GM21390 (cell line): ENCODE measurements around the gene CRTC2.
"Not testable (repeated sequence)": the region's sequence is repeated elsewhere in the genome, so short reads cannot be mapped to it uniquely, and the experiment has no call there.

Experiments
- ATAC-seq: cut with Tn5 transposase; IDR thresholded peaks from one replicate; pipeline ENCODE4 v1.9.1; 2021; ENCODE audit not compliant: unreplicated experiment

The CRTC2 gene, protein sequence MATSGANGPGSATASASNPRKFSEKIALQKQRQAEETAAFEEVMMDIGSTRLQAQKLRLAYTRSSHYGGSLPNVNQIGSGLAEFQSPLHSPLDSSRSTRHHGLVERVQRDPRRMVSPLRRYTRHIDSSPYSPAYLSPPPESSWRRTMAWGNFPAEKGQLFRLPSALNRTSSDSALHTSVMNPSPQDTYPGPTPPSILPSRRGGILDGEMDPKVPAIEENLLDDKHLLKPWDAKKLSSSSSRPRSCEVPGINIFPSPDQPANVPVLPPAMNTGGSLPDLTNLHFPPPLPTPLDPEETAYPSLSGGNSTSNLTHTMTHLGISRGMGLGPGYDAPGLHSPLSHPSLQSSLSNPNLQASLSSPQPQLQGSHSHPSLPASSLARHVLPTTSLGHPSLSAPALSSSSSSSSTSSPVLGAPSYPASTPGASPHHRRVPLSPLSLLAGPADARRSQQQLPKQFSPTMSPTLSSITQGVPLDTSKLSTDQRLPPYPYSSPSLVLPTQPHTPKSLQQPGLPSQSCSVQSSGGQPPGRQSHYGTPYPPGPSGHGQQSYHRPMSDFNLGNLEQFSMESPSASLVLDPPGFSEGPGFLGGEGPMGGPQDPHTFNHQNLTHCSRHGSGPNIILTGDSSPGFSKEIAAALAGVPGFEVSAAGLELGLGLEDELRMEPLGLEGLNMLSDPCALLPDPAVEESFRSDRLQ

GRCh38 chr1:153958111-153958960, at the start of gene CRTC2:
TSS of gene CRTC2 (minus strand) at chr1:153958612. CDS start at chr1:153958497, 115 bp downstream.
- peak; percentile 75 for ATAC-seq

GRCh38 chr1:154006136-154006535, 47.7 kb upstream of the CRTC2 start:
- ATAC-seq, result no peak

DNA sequence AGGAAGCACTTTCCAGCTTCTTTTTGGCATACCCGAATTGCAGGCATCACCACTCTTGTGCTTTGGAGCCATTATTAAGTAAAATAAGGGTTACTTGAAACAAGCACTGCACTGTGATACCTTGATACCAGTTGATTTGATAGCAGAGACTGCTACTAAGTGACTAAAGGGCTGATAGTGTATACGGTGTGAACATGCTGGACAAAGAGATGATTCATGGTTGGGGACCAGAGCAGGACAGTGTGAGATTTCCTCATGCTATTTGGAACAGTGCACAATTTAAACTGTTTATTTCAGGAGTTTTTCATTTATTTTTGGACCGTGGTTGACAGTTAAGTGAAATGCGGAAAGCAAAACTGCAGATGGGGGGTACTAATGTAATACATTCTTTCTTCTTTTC, 42.0 kb upstream of the CRTC2 start:
- ATAC-seq, result no peak

DNA sequence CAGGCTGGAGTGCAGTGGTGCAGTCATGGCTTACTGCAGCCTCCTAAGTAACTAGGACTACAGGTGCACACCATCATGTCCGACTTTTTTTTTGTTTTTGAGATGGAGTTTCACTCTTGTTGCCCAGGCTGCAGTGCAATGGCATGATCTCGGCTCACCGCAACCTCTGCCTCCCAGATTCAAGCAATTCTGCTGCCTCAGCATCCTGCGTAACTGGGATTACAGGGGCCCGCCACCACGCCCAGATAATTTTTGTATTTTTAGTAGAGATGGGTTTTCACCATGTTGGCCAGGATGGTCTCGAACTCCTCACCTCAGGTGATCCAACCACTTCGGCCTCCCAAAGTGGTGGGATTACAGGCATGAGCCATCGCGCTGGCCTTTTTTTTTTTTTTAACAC, 38.5 kb upstream of the CRTC2 start:
- not testable (repeated sequence) for ATAC-seq

- ATAC-seq, result no peak
These were observed 37.2 kb upstream of the CRTC2 start for GRCh38 chr1:153995640-153996039.

DNA sequence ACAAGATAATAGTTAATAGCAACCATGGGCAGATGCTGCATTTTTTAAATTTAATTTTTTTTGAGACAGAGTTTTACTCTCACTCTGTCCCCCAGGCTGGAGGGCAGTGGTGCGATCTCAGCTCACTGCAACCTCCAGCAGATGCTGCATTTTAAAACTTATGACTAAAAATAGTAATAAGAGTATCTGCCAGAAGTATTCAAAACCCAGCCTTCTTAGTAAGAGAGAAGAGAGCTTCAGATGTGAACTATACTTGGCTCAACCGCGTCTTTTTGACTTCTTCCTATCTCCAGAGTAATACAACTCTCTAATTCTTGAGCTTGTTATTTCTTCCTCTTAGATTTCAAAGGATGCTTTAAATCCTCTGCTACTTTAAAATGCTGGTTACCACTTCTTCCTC, 36.8 kb upstream of the CRTC2 start:
- ATAC-seq, result no peak

DNA sequence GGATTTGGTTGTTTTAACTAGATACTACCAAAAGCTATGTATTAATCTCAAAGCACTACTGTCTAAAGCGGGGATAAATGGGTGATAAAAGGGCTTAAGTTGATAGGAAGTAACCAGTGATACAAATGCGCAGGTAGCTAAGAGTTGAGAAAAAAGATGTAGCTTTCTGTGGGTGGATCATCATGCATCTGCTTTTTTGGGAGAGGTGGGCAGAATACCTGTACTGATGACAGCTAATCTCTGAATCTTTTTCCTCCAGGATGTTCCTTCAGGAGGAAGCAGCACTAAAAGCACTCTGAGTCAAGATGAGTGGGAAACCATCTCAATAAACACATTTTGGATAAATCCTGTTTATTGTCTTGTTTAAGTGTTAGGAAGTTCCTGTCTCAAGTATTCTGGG, 33.4 kb upstream of the CRTC2 start:
- ATAC-seq, result no peak

- no peak for ATAC-seq
These were observed 32.8 kb upstream of the CRTC2 start for GRCh38 chr1:153991151-153991630.

- peak; percentile 75 for ATAC-seq
These were observed 32.2 kb upstream of the CRTC2 start, which contains the start of gene RPS27 for GRCh38 chr1:153990468-153991150. TSS of gene RPS27 (plus strand) at chr1:153990762. CDS start at chr1:153990797, 35 bp downstream.

DNA sequence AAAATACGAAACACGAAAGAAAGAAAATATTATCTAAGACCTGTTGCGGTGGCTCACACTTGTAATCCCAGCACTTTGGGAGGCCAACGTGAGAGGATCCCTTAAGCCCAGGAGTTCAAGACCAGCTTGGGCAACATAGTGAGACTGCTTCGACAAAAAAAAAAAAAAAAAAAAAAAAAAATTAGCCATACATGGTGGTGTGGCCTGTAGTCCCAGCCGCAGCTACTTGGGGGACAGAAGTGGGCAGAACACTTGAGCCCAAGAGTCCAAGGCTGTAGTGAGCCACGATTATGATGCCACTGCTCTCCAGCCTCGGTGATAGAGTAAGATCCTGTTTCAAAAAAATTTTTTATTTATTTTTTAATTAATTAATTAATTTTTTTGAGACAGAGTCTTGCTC, 29.2 kb upstream of the CRTC2 start:
- no peak for ATAC-seq

- ATAC-seq, result no peak
These were observed 27.7 kb upstream of the CRTC2 start, which contains the start of gene RAB13 for GRCh38 chr1:153985941-153986761. TSS of gene RAB13 (minus strand) at chr1:153986339. CDS start at chr1:153986236, 103 bp downstream.

DNA sequence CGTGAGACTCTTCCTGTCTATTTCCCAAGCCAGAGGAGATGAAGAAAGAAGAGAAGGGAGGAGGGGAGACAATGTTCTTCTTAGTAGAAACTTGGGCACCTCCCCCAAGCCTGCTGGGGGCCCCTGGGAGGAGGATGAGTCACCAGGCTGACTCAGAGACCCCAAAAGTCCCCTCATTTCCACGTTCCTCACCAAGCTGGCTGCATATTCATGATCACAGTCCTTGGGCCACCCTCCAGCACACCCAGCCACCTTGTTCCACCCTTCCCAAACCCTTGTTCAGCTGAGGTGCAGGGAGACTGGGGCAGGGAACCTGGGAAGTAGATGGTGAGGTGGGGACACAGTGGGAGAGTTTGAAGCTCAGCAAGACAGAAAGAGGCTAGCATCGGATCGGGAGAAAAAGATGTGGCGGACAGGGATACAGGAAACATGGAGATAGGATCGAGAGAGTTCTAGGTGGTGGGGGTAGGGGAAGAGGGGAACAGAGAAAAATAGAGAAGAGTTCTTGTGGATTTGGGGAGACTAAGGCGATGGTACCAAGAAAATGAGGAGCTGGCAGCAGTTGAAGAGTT, 27.0 kb upstream of the CRTC2 start:
- ATAC-seq, result no peak

GRCh38 chr1:153984123-153984894, 25.9 kb upstream of the CRTC2 start:
- ATAC-seq, result no peak

- not testable (repeated sequence) for ATAC-seq
These were observed 23.3 kb upstream of the CRTC2 start for GRCh38 chr1:153981735-153982134.

- not testable (repeated sequence) for ATAC-seq
These were observed 20.7 kb upstream of the CRTC2 start for GRCh38 chr1:153979091-153979490.

GRCh38 chr1:153978274-153978909, 20.0 kb upstream of the CRTC2 start:
- ATAC-seq, result no peak

- no peak for ATAC-seq
These were observed 19.1 kb upstream of the CRTC2 start, which contains the start of gene JTB for GRCh38 chr1:153977250-153978240. TSS of gene JTB (minus strand) at chr1:153977674. CDS start at chr1:153977252, 422 bp downstream.
